HG02938 (cell line): ENCODE data around the gene SOHLH1.
"Not testable (repeated sequence)": the region's sequence is repeated elsewhere in the genome, so short reads cannot be mapped to it uniquely, and the experiment has no call there.

Experiments
- ATAC-seq: cut with Tn5 transposase; IDR thresholded peaks from one replicate; pipeline ENCODE4 v1.9.1; 2021; ENCODE audit warnings: mild to moderate bottlenecking, moderate library complexity; ENCODE audit not compliant: unreplicated experiment

The SOHLH1 gene

GRCh38 chr9:135680056-135680455, 19.2 kb downstream of the SOHLH1 start:
- no peak for ATAC-seq

DNA sequence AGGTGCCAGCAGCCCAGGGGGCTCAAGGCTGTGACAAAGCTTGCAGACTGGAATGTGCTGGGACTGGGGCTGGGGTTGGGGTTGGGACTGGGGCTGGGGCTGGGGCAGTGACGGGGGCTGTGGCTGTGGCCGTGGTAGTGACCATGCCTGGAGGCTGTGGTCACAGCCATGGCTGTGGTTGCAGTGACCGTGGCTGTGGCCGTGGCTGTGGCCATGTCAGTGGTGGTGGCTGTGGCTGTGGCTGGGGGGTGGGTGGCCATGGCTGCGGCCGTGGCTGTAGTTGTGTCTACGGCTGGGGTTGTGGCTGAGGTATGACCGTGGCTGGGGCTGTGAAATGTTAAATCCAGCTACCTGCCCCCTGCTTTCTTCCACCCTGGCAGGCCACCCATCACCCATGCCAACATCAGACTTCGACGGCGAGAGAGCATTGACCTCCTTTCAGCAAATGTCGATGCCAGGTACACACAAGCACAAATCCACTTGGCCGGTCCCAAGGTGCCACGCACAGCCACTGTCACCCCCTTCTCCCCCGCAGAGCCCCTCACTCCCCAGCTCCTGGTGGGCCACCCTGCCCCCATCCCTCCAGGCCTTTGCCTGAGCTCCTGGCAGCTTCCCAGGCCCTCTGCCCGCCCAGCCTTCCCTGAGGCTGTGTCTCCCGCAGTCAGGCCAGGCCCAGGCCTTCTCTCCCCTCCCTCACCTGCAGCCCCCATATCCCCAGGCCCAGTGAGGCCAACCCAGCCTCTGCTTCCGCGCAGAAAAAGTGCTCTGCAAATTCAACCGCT, 20.9 kb downstream of the SOHLH1 start:
- ATAC-seq, result no peak

DNA sequence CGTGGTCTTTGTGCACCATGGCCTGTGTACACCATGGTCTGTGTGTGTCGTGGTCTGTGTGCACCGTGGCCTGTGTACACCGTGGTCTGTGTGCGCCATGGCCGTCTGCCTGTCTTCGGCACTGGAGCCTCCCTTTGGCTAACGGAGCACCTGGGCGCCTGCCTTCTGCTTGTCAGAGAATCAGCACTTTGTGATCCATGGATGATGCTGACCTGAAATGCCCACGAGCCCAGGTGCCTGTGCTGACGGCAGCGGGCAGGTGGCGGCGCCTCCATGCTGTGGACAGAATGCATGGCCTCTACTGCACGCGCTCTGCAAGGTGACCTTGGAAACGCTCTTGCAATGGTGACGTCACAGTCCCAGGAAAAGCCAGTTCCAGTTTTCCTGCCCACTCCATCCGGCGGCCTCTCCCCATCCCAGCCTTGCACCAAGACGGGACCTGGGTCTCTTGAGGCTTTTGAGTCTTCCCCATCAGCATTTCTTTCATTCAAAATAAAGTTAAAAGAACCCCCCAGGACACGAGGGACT, 21.6 kb downstream of the SOHLH1 start:
- ATAC-seq, result no peak

DNA sequence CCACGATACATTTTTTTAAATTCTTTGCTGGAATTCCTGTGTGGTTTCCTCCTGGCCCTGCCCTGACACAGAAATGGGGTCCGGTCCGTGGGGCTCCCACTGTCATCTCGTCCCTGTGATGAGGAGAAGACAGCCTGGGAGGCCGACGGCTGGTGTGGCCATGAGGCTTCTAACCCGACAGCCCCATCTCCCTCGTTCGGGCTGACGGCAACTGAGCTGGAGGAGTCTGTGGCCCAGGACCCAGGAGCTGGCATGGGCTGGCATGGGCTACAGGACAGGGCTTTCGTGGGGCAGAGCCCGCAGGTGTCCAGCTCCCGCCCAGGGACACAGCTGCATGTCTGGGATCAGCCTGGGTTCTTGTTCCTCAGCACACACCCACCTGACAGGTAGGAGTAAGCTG, 22.4 kb downstream of the SOHLH1 start:
- no peak for ATAC-seq

- ATAC-seq, result no peak
Measured at GRCh38 chr9:135674977-135675376, 24.3 kb downstream of the SOHLH1 start.

GRCh38 chr9:135673941-135674340, 25.3 kb downstream of the SOHLH1 start:
- ATAC-seq, result no peak

- ATAC-seq, result not testable (repeated sequence)
Measured at GRCh38 chr9:135672786-135673185, 26.5 kb downstream of the SOHLH1 start.

GRCh38 chr9:135671591-135672041, 27.7 kb downstream of the SOHLH1 start:
- no peak for ATAC-seq

GRCh38 chr9:135670721-135671590, 28.3 kb downstream of the SOHLH1 start:
- no peak for ATAC-seq

DNA sequence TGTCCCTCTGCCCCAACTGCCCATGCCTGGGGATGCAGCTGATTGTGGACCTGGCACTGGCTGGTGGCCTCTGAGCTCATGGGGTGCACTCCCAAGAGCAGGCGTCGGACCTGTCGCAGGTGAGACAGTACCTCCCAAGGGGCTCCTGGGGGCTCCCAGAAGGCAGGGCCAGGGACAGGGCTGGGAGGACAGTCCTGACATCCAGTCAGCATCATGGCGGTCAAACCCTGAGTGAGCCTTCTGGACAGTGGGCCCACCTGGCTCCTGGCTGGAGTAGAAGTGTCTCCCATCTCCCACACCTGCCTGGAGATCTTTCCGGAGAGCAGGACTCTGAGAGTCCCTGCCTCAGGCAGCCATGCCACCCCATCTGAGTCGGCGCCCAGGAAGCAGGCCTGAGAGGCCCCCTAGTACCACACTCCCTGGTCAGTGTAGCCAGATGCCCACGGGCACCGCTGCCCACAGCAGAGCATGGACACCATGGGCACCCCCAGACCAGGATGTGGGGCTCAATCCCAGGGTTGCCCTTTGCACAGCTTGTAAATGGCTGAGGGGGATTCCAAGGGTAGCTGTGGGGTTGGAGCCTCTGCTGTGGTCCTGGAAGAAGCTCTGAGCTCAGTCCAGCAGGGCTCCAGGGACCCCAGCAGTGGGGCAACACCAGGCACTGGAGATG, 29.5 kb downstream of the SOHLH1 start:
- no peak for ATAC-seq

DNA sequence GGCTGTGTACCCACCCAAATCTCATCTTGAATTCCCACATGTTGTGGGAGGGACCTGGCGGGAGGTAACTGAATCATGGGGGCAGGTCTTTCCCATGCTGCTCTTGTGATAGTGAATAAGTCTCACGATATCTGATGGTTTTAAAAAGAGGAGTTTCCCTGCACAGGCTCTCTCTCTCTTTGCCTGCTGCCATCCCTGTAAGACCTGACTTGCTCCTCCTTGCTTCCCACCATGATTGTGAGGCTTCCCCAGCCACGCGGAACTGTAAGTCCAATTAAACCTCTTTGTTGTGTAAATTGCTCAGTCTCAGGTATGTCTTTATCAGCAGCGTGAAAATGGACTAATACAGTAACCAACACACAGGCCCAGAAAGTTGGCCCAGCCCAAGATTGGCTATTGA, 30.3 kb downstream of the SOHLH1 start:
- not testable (repeated sequence) for ATAC-seq

DNA sequence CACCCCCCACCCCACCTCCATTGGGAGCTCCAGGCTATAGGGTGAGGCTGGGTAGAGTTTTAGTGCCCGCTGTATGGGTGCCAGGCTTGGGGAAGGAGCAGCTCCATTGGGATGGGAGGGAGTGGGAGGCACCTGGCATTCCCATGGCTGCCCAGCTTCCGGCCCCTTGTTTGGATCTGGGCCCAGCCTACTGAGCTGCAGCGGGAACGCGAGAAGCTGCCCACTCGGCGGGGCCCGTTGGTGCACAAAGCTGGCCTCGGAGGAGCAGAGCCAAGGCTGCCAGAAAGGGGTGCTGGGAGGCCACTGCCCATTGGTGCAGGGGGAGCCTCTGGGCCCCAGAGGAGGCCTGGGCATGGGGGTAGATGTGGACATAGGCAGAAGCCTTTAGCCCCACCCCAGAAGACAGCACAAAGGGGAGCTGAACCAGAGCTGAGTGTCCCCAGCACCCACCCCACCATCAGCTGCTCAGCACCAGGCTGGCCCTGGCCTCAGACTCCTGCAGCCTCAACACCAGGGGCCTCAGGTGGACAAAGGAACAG, 31.7 kb downstream of the SOHLH1 start:
- no peak for ATAC-seq

DNA sequence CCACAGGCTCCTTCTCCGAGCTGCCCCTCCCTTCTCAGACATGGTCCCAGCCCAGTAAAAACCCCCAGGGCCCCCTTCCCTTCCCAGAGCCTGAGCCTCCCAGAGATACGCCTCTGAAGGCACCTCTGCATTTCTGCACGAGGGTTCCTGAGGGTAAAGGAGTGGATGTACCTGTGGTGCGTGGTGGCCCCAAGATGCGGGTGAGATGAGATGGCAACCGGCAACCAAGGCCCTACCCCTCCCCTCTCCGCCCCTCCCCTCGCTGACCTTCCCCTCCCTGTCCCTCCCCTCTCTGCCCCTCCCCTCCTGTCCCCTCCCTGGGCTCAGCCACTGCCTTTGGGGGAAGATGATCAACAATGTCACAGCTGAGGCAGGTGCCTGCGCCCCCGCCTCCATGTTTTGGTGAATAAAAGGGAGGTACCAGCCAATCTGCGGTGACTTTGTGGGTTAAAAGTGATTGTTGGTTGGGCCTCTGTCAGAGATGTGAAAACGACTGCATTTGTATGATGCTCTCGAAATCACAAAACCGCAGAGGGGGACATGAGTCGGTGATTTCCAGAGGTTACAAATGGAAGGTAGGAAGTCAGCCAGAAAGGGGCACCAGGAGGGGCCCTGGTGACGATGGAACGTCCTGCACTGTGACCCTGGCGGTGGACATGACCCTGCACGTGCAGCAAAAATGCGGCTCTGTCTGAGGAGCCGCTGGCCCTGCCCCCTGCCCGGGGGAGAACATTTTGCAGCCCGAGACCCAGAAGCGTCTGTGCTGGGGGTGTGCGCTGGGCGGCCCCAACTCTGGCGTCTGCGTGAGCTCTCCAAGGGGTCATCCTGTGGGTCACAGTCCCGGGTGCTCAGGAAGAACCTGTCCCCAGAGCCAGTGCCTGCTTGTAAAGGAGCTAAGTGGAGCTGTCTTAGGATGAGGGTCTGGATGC, 32.5 kb downstream of the SOHLH1 start:
- ATAC-seq, result no peak

DNA sequence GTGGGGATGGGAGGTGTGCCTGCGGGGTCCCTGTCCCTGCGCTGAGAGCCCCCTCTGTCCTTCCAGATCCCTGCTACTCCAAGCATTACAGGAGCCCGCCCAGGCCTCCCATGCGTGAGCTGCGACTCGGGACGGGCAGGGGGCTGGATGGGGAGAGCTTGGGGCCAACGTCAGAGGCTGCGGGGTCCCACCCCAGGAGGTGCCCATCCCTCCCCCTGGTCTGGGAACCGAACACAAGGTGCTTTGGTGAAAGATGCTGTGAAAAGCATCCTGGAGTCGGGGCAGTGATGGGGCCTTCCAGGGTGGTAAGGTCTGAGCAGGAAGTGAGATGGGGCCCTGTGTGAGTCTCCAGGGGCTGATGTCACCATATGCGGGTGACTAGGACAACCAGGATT, 33.5 kb downstream of the SOHLH1 start:
- no peak for ATAC-seq

DNA sequence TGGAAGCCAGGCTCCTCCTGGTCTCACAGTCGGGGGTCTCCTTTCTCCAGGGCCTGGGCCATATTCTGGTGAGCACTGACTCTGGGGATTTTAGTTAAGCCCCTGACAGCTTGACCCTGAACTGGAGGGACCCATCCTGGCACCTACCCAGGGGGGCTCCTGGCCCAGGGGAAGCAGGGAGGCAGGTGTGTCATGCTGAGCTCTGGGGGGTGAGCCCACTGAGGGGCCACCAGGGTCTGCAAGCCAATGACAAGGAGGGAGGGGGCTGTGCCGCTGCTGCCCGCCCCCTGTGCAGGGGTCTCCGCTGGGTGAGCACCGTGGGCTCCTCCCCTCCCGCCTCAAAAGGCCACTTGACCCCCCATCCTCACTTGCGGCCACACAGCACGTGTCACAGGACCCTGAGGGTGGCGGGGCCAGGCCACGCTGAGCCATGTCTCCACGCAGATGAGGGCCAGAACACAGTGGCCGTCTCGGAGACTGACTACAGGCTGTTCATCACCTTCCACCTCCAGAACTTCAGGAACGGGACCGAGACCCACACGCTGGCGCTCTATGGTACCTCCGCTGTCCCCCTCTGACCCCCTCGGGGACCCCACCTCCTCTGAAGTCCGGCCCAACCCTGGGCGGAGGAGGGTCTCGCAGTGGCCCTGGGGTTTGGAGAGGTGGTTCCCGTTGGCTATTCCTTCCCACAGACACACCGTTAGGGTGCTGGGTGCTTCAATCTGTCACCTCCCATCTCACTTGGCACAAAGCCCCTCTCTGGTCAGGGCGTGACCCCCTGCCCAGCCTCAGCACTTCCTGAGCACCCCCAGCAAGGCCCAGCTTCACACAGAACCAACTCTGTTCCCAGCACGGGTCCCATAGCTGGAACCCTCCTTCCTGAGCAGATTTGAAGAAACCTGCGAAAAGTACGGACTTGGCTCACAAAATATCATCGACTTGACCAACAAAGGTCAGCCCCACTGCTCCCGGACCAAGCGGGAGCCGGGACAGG, 34.2 kb downstream of the SOHLH1 start:
- ATAC-seq, result no peak

GRCh38 chr9:135664266-135664665, 35.0 kb downstream of the SOHLH1 start:
- ATAC-seq, result no peak

GRCh38 chr9:135663857-135664256, 35.4 kb downstream of the SOHLH1 start:
- ATAC-seq, result no peak

DNA sequence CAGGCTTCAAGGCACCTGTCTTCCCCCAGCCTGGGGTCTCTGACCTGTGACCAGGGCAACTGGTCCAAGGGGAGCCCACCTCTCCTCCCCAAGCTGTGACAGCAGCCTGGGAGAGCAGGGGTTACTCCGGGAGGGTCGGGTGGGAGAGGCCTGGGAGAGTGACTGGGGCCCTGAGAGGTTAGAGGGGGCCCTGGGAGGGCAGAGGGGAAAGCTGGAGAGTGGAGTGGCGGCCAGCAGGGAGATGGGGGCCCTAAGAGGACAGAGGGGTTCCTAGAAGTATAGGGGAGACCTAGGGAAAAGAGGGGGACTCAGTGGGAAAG, 35.9 kb downstream of the SOHLH1 start:
- ATAC-seq, result no peak
